H1 (cell line): Measurements from ENCODE around the gene SRRM5. TPM values are rescaled to one million over a fixed set of nuclear protein-coding genes. Genes with fewer than 3 reads are reported as not detected.

Experiments
- CTCF ChIA-PET: fragments of 300-600 bp; sonication (Branson Sonifier 250); formaldehyde crosslinking; loops from one replicate; lab custom pipeline; 2021; ENCODE audit not compliant: partially characterized antibody; lab: Charles Lee
- POLR2A ChIA-PET: fragments of 300-600 bp; sonication (Branson Sonifier 250); formaldehyde crosslinking; loops from one replicate; lab custom pipeline; 2021; ENCODE audit warnings: inconsistent platforms; ENCODE audit not compliant: partially characterized antibody; lab: Charles Lee
- DNase-seq, 2 experiments: peaks; one replicate each; pipeline versions ENCODE4 v3.0.0 to v3.0.0-alpha.2; 2010 to 2022; ENCODE audit warnings: low spot score in 2 of 2, low read depth in 1 of 2, mixed read lengths in 1 of 2
- FAIRE-seq: peaks from 2 replicates; lab custom pipeline; 2011; peaks lifted over from hg19 to GRCh38; lab: Jason Lieb, UNC
- H2AFZ ChIP-seq: 2 replicates; pipeline ENCODE4 v1.8.1; 2012; ENCODE audit warnings: low read length, inconsistent platforms
- H2AK5ac ChIP-seq: 2 replicates; pipeline ENCODE4 v1.6.1; 2013; ENCODE audit warnings: low read depth, low read length
- H2BK120ac ChIP-seq: replicated peaks from 2 replicates; pipeline ENCODE3; 2013; ENCODE audit warnings: low read depth, low read length, inconsistent platforms
- H2BK12ac ChIP-seq: 2 replicates; pipeline ENCODE4 v1.6.1; 2013; ENCODE audit warnings: low read depth, low read length
- H2BK15ac ChIP-seq: 2 replicates; pipeline ENCODE4 v1.6.1; 2013; ENCODE audit warnings: low read length
- H2BK20ac ChIP-seq: 2 replicates; pipeline ENCODE4 v1.6.1; 2013; ENCODE audit warnings: low read length
- H2BK5ac ChIP-seq: 2 replicates; pipeline ENCODE4 v1.6.1; 2013; ENCODE audit warnings: low read depth, low read length
- H3K14ac ChIP-seq: 2 replicates; pipeline ENCODE4 v1.6.1; 2013; ENCODE audit warnings: inconsistent platforms; ENCODE audit not compliant: insufficient read length
- H3K18ac ChIP-seq: 2 replicates; pipeline ENCODE4 v1.6.1; 2013; ENCODE audit warnings: low read length; ENCODE audit errors: extremely low read depth
- H3K23ac ChIP-seq: 2 replicates; pipeline ENCODE4 v1.6.1; 2013; ENCODE audit warnings: inconsistent platforms; ENCODE audit not compliant: insufficient read length
- H3K23me2 ChIP-seq: 2 replicates; pipeline ENCODE4 v1.6.1; 2013; ENCODE audit warnings: low read depth, low read length
- H3K27ac ChIP-seq: 2 replicates; pipeline ENCODE4 v1.6.1; 2011; ENCODE audit warnings: low read depth, low read length, inconsistent platforms
- H3K27me3 ChIP-seq, 4 experiments: replicated peaks in 1 of 4; 1 replicate in 1 of 4; 2 replicates in 3 of 4; pipeline versions ENCODE4 v1.6.1 to v1.8.1; 2011 to 2013; ENCODE audit warnings: low read length in 3 of 4, mild to moderate bottlenecking in 3 of 4, inconsistent platforms in 2 of 4, mixed read lengths in 2 of 4, moderate library complexity in 1 of 4; ENCODE audit not compliant: control insufficient read depth in 3 of 4, insufficient read depth in 3 of 4; ENCODE audit errors: extremely low read depth in 1 of 4
- H3K36me3 ChIP-seq, 4 experiments: 2 replicates each; pipeline versions ENCODE4 v1.6.1 to v1.8.1; 2011 to 2013; ENCODE audit warnings: mild to moderate bottlenecking in 4 of 4, low read length in 3 of 4, moderate library complexity in 2 of 4, control low read depth in 1 of 4, inconsistent platforms in 1 of 4; ENCODE audit not compliant: insufficient read depth in 4 of 4, control insufficient read depth in 2 of 4
- H3K4ac ChIP-seq: replicated peaks from 2 replicates; pipeline ENCODE3; 2013; ENCODE audit warnings: low read length, low read depth, mixed read lengths, inconsistent platforms; ENCODE audit not compliant: insufficient read length
- H3K4me1 ChIP-seq, 4 experiments: replicated peaks in 1 of 4; 1 replicate in 1 of 4; 2 replicates in 3 of 4; pipeline versions ENCODE4 v1.6.1 to v1.8.1; 2011 to 2013; ENCODE audit warnings: low read length in 3 of 4, inconsistent platforms in 2 of 4, mixed read lengths in 1 of 4; ENCODE audit not compliant: insufficient read depth in 4 of 4, control insufficient read depth in 3 of 4
- H3K4me2 ChIP-seq, 2 experiments: 2 replicates each; pipeline versions ENCODE4 v1.6.1 to v1.8.1; 2011 to 2013; ENCODE audit warnings: low read depth in 2 of 2, low read length in 2 of 2, control low read depth in 1 of 2, inconsistent platforms in 1 of 2, mild to moderate bottlenecking in 1 of 2; ENCODE audit not compliant: insufficient read depth in 1 of 2
- H3K4me3 ChIP-seq, 4 experiments: fragments of 200-600, 300-600 bp in 1 of 4; sonication (generic), shearing (Covaris generic), sonication (Bioruptor Twin) in 1 of 4; 2 replicates each; pipeline versions ENCODE4 v1.5.1 to v1.8.1; 2011 to 2016; ENCODE audit warnings: low read length in 4 of 4, low read depth in 3 of 4, control low read depth in 2 of 4, inconsistent platforms in 2 of 4, mild to moderate bottlenecking in 2 of 4, mixed read lengths in 1 of 4, moderate library complexity in 1 of 4; ENCODE audit not compliant: insufficient read depth in 2 of 4; ENCODE audit errors: extremely low read depth in 1 of 4
- H3K56ac ChIP-seq: replicated peaks from 2 replicates; pipeline ENCODE3; 2013; ENCODE audit warnings: low read depth, mild to moderate bottlenecking, mixed read lengths, low read length, inconsistent platforms; ENCODE audit not compliant: insufficient read length
- H3K79me1 ChIP-seq: 2 replicates; pipeline ENCODE4 v1.6.1; 2013; ENCODE audit warnings: low read depth, low read length, control low read depth
- H3K79me2 ChIP-seq, 2 experiments: 2 replicates each; pipeline versions ENCODE4 v1.6.1 to v1.8.1; 2012 to 2013; ENCODE audit warnings: low read length in 2 of 2, mild to moderate bottlenecking in 2 of 2, inconsistent platforms in 1 of 2; ENCODE audit not compliant: insufficient read depth in 2 of 2, control insufficient read depth in 1 of 2
- H3K9ac ChIP-seq, 4 experiments: replicated peaks in 1 of 4; 1 replicate in 1 of 4; 2 replicates in 3 of 4; pipeline versions ENCODE4 v1.6.1 to v1.8.1; 2011 to 2013; ENCODE audit warnings: low read depth in 3 of 4, low read length in 3 of 4, control low read depth in 2 of 4, mild to moderate bottlenecking in 2 of 4, moderate library complexity in 2 of 4, inconsistent platforms in 1 of 4; ENCODE audit errors: extremely low read depth in 1 of 4
- H3K9me3 ChIP-seq, 2 experiments: 2 replicates each; pipeline versions ENCODE4 v1.6.1 to v1.8.1; 2012 to 2013; ENCODE audit warnings: mild to moderate bottlenecking in 2 of 2, moderate library complexity in 2 of 2, control low read depth in 1 of 2, inconsistent platforms in 1 of 2, low read depth in 1 of 2, low read length in 1 of 2, mixed read lengths in 1 of 2; ENCODE audit not compliant: insufficient read depth in 2 of 2
- H4K20me1 ChIP-seq, 2 experiments: replicated peaks in 1 of 2; 2 replicates each; pipeline versions ENCODE3 to v1.8.1; 2011 to 2013; ENCODE audit warnings: inconsistent platforms in 2 of 2, low read length in 2 of 2, mild to moderate bottlenecking in 1 of 2; ENCODE audit not compliant: insufficient read depth in 2 of 2, control insufficient read depth in 1 of 2
- H4K5ac ChIP-seq: 2 replicates; pipeline ENCODE4 v1.6.1; 2013; ENCODE audit warnings: low read length, low read depth, mixed read lengths, inconsistent platforms; ENCODE audit not compliant: insufficient read length
- H4K8ac ChIP-seq: 2 replicates; pipeline ENCODE4 v1.8.0; 2013; ENCODE audit warnings: mild to moderate bottlenecking, moderate library complexity, low read length, inconsistent platforms; ENCODE audit not compliant: insufficient read depth; ENCODE audit errors: extremely low read depth
- H4K91ac ChIP-seq: replicated peaks from 2 replicates; pipeline ENCODE3; 2013; ENCODE audit warnings: low read length, mixed read lengths, inconsistent platforms; ENCODE audit not compliant: insufficient read length
- SAP30 ChIP-seq: fragments of 300-600 bp; sonication (generic); IDR thresholded peaks from 2 replicates; pipeline ENCODE4 v1.7.1; 2012; ENCODE audit warnings: low read length, moderate library complexity, mild to moderate bottlenecking, inconsistent platforms; ENCODE audit not compliant: insufficient read depth, insufficient replicate concordance
- WGBS, 2 experiments: shearing (Covaris generic) in 1 of 2; methylation state at CpG; one replicate each; pipeline versions ENCODE4 v1.1.6 to v1.1.7; 2013 to 2015; ENCODE audit warnings: low lambda C conversion rate in 2 of 2, mixed read lengths in 2 of 2, inconsistent platforms in 1 of 2, low coverage in 1 of 2, missing lambda C conversion rate in 1 of 2; ENCODE audit not compliant: insufficient replicate concordance in 2 of 2, insufficient coverage in 1 of 2, insufficient read length in 1 of 2; ENCODE audit errors: extremely low coverage in 1 of 2, missing lambda C conversion rate in 1 of 2; 5-methylcytosine and 5-hydroxymethylcytosine counted together
- polyA plus RNA-seq, 7 experiments: library from polyadenylated mRNA; depleted of rRNA in 3 of 7; stranded (reverse) in 5 of 7; unstranded in 2 of 7; fragments of >200 nt in 5 of 7; fragments of 200-250 nt in 2 of 7; gene quantifications; 1 replicate in 5 of 7; 2 replicates in 1 of 7; 4 replicates in 1 of 7; pipeline versions ENCODE4 v1.2.1 to v1.2.3, GENCODE V29; 2011 to 2013; ENCODE audit warnings: missing spikeins in 2 of 7, mixed read lengths in 2 of 7
- total RNA-seq: library from RNA; stranded (reverse); fragmentation: NEBNext Ultra II Directional; extraction: Animal tissue kit (Norgen Biotek cat#: 25700); gene quantifications from 2 replicates; pipeline ENCODE4 v1.2.1, GENCODE V29; 2021

The SRRM5 gene
- total and polyA plus RNA-seq, 2 of the 8 experiments (the other 6 are each of a cell fraction or from before 2014, with no cell fraction given) = 0.06 to 0.11 TPM

- FAIRE-seq (no peak), DNase-seq (no peak)
- H4K5ac ChIP-seq = no peak overlapping the region
- H2BK120ac ChIP-seq = no peak overlapping the region
- no peak overlapping the region for H3K14ac ChIP-seq
- 89% methylated on average over 9 of the region's 9 CpGs; no CpG with 5 or more reads in 1 of the 2 experiments for WGBS, 2 experiments
- H4K20me1 ChIP-seq = peaks cover 0 to 8% of the 10 kb centered on the region in 2 experiments
- no peak overlapping the region for H3K4me2 ChIP-seq
- H2BK20ac ChIP-seq = no peak overlapping the region
- no peaks in the 10 kb centered on the region; the same call in 1 of the 2 replicates for H3K79me1 ChIP-seq
- no peaks in the 10 kb centered on the region for H3K23me2 ChIP-seq
- no peak overlapping the region for H4K8ac ChIP-seq
- H3K4ac ChIP-seq = no peak overlapping the region
- H3K56ac ChIP-seq = no peak overlapping the region
- no peak overlapping the region for H3K9ac ChIP-seq
- no peak overlapping the region for H2BK5ac ChIP-seq
- H2BK12ac ChIP-seq = no peak overlapping the region
- no peak for TF ChIP-seq SAP30
- H3K18ac ChIP-seq = no peak overlapping the region
- H3K27me3 ChIP-seq = no peaks in the 10 kb centered on the region
- H3K79me2 ChIP-seq = peaks cover 0 to 2% of the 10 kb centered on the region in 2 experiments; a peak in 1 of 4 replicates
- H3K4me1 ChIP-seq = peaks cover 0 to 3% (median 1%) of the 10 kb centered on the region in 4 experiments; a peak in 4 of 7 replicates
- H4K91ac ChIP-seq = no peak overlapping the region
- no peak overlapping the region for H3K23ac ChIP-seq
- no peak overlapping the region for H3K4me3 ChIP-seq
- CTCF ChIA-PET = interaction anchor here (0.8 to 9.3 kb wide), 7 partner anchors 10 to 132 kb away, joined by 3 to 82 read pairs (median 3); no protein-coding TSS in a partner anchor
- H3K36me3 ChIP-seq = peaks cover 0 to 8% (median 0%) of the 10 kb centered on the region in 4 experiments; a peak in 1 of 8 replicates
- no peak overlapping the region for H2AK5ac ChIP-seq
- POLR2A ChIA-PET = interaction anchor here (0.9 to 2.1 kb wide), 5 partner anchors 9 to 72 kb away, joined by 3 to 11 read pairs (median 4); partner anchors contain the start of genes IRGQ, XRCC1 and ZNF576
- H2AFZ ChIP-seq = no peak overlapping the region
- no peak overlapping the region for H3K27ac ChIP-seq
- no peak overlapping the region for H2BK15ac ChIP-seq
- H3K9me3 ChIP-seq = no peaks in the 10 kb centered on the region
These were observed 47.1 kb upstream of the SRRM5 start for GRCh38 chr19:43564800-43565199.
